OCI-LY3 (cell line): ENCODE measurements around the gene ANKRD29.

Experiments used
- EZH2phosphoT487 ChIP-seq: fragments of 200-600 bp; shearing (Covaris generic); IDR thresholded peaks from 2 replicates; pipeline ENCODE4 v1.6.1; 2018; ENCODE audit warnings: antibody characterized with exemption, mixed run types, low read depth
- TF ChIP-seq, protein P1 (sequence below): fragments of 200-600, 300-600 bp; sonication (generic); IDR thresholded peaks from 2 replicates; pipeline ENCODE4 v1.5.1; 2014; ENCODE audit warnings: antibody characterized with exemption, low read length, low read depth

DNA sequence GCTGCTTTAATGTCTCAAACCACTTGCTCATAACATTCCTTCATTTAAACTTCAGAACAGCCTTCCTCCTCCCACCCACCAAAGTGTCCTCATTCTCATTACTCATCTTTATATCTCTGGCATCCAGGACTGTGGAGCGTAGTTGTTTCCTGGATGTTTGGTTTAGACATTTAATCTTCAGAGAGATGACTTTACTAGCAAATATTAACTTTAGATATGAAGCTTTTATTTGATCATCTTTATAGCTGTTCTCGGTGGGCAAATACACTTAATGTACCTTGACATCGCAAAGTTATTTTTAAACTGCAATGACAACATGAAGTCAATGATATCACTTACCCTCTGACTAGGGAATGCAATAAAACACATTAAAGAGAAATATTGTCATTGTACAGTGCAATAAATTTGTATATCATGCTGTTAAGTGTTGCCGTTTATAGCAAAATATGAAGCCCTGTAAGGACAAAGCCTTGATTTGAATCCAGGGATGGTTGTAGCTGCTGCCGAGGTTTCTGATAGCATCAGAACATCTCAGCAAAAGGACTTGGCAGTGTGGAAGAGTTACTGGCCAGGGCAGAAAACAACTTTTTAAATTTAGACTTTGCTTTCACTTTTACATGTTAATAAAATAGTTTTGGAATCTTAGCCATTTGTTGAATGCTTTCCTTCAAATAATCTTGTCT is 21.9 kb upstream of the ANKRD29 start:
- TF ChIP-seq, protein P1, sequence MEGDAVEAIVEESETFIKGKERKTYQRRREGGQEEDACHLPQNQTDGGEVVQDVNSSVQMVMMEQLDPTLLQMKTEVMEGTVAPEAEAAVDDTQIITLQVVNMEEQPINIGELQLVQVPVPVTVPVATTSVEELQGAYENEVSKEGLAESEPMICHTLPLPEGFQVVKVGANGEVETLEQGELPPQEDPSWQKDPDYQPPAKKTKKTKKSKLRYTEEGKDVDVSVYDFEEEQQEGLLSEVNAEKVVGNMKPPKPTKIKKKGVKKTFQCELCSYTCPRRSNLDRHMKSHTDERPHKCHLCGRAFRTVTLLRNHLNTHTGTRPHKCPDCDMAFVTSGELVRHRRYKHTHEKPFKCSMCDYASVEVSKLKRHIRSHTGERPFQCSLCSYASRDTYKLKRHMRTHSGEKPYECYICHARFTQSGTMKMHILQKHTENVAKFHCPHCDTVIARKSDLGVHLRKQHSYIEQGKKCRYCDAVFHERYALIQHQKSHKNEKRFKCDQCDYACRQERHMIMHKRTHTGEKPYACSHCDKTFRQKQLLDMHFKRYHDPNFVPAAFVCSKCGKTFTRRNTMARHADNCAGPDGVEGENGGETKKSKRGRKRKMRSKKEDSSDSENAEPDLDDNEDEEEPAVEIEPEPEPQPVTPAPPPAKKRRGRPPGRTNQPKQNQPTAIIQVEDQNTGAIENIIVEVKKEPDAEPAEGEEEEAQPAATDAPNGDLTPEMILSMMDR, result no peak
- TF ChIP-seq EZH2phosphoT487, result no peak
